ENCODE results near the gene PSMB10. TPM values are rescaled to one million over a fixed set of nuclear protein-coding genes. Genes with fewer than 3 reads are reported as not detected.

PSMB10 gene
- total RNA-seq, 1 experiment from 2014 or later: 24.5 TPM

GRCh38 chr16:67928561-67929364, 7.9 kb downstream of the PSMB10 start:
- no peaks in the 10 kb centered on the region for H3K9me3 Mint-ChIP-seq
- no peak overlapping the region for H3K14ac ChIP-seq (ENCODE audit: insufficient read depth, low read length)
- H3K79me2 ChIP-seq (ENCODE audit: insufficient read depth, low read length): no peaks in the 10 kb centered on the region
- H3K36me3 Mint-ChIP-seq (ENCODE audit: insufficient read depth in 1 of 3, low read depth in 3 of 3): peaks cover 11 to 34% (median 14%) of the 10 kb centered on the region in 3 experiments
- H3K9me3 ChIP-seq (ENCODE audit: control insufficient read depth, low read depth, low read length): no peaks in the 10 kb centered on the region
- H3K23me2 ChIP-seq (ENCODE audit: insufficient read length, low read depth, low read length, poor library complexity, severe bottlenecking): no peaks in the 10 kb centered on the region
- no peak overlapping the region for H2AK5ac ChIP-seq (ENCODE audit: insufficient read length, low read length)
- peaks cover under 1% of the 10 kb centered on the region; the same call in 1 of the 2 replicates for H3K27me3 Mint-ChIP-seq (ENCODE audit: low read depth)
- H2BK15ac ChIP-seq (ENCODE audit: low read depth, low read length): no peak overlapping the region
- H3K56ac ChIP-seq (ENCODE audit: insufficient read length, low read depth, low read length): no peak overlapping the region
- DNase-seq: peak; percentile 83
- H4K91ac ChIP-seq (ENCODE audit: insufficient read length, low read depth, low read length): no peak overlapping the region
- no peak overlapping the region; a peak in 1 of 5 replicates for H3K4me3 Mint-ChIP-seq
- H3K27ac Mint-ChIP-seq: no peak overlapping the region
- no peak overlapping the region for H3K27ac ChIP-seq (ENCODE audit: insufficient read length, low read depth, low read length)
- no peak overlapping the region for H3K23ac ChIP-seq (ENCODE audit: insufficient read length, low read depth, low read length)
- H2BK20ac ChIP-seq (ENCODE audit: low read depth, low read length, poor library complexity, severe bottlenecking): no peak overlapping the region
- no peak overlapping the region for H2AFZ ChIP-seq (ENCODE audit: low read length)
- H4K20me1 ChIP-seq (ENCODE audit: control insufficient read depth, insufficient read depth, insufficient read length): no peaks in the 10 kb centered on the region
- no CpG with 5 or more reads among the region's 16 CpGs for WGBS (ENCODE audit: extremely low coverage, insufficient read length, low lambda C conversion rate)
- H3K9ac ChIP-seq (ENCODE audit: extremely low read depth, insufficient read length, low read length): no peak overlapping the region
- no peak overlapping the region for H2BK120ac ChIP-seq (ENCODE audit: low read depth, low read length, poor library complexity, severe bottlenecking)
- H2BK12ac ChIP-seq (ENCODE audit: insufficient read length, low read depth, low read length): no peak overlapping the region
- no peak overlapping the region for H3K4ac ChIP-seq (ENCODE audit: low read depth, low read length)
- H4K8ac ChIP-seq (replicated peaks; ENCODE audit: insufficient read length, low read depth, low read length): no peak overlapping the region
- H3K18ac ChIP-seq (ENCODE audit: insufficient read length, low read depth, low read length): no peak overlapping the region
- TF ChIP-seq CTCF (conservative IDR thresholded peaks at IDR 0.05): peak; percentile 90
- peaks cover 6 to 7% of the 10 kb centered on the region in 2 experiments; a peak in 3 of 4 replicates for H3K4me1 Mint-ChIP-seq
- H3K4me2 ChIP-seq (ENCODE audit: insufficient read depth, insufficient read length, low read length): no peak overlapping the region
- H4K5ac ChIP-seq (ENCODE audit: insufficient read length, low read depth, low read length): no peak overlapping the region
- H3K79me1 ChIP-seq (ENCODE audit: insufficient read depth, low read depth, low read length, poor library complexity, severe bottlenecking): no peaks in the 10 kb centered on the region
- H3K4me1 ChIP-seq (ENCODE audit: insufficient read depth, low read length): no peaks in the 10 kb centered on the region
- no peak overlapping the region for H2BK5ac ChIP-seq (ENCODE audit: insufficient read length, low read length)
- H3K27me3 ChIP-seq (ENCODE audit: insufficient read depth, low read length): no peaks in the 10 kb centered on the region
- H3T11ph ChIP-seq (ENCODE audit: low read length): no peak overlapping the region
